Brain pericyte (primary cell): ENCODE measurements around the gene ASNS.

Experiments
- DNase-seq: peaks from one replicate; pipeline ENCODE4 v3.0.0-alpha.2; 2012; ENCODE audit warnings: low read depth, low spot score

Gene ASNS

DNA sequence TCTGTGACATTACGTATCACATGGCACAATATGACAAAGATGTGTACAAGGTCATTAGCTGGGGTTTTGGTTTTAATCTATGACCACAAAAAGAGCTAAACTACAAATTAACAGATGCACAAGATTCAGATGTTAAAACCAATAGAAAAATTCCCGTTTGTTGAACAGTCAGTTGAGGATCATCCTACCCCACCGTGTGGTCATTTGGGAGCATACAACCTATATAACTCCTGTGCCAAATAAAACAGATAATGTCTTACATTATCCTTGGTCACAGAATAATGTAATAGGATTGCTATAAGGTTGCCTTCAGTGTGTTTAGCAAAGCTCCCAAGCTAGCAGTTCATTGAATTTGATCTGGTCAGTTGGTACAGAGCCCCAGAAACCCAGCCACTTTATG is 28.2 kb downstream of the ASNS start:
- no peak for DNase-seq

DNA sequence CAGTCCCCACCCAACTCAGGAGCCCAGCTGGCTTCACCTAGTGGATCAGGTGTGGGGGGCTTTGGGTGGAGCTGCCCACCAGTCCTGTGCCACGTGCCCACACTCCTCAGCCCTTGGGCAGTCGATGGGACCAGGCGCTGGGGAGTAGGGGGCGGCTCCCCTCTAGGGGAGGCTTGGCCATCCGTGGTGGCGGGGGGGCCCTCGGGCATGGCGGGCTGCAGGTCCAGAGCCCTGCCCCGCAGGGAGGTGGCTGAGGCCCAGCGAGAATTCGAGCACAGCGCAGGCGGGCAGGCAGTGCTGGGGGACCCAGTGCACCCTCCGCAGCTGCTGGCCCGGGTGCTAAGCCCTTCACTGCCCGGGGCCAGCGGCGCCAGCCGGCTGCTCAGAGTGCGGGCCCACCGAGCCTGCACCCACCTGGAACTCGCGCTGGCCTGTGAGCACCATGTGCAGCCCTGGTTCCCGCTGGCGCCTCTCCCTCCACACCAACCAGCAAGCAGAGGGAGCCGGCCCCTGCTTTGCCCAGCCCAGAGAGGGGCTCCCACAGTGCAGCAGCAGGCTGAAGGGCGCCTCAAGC is 29.3 kb downstream of the ASNS start:
- DNase-seq: no peak

DNA sequence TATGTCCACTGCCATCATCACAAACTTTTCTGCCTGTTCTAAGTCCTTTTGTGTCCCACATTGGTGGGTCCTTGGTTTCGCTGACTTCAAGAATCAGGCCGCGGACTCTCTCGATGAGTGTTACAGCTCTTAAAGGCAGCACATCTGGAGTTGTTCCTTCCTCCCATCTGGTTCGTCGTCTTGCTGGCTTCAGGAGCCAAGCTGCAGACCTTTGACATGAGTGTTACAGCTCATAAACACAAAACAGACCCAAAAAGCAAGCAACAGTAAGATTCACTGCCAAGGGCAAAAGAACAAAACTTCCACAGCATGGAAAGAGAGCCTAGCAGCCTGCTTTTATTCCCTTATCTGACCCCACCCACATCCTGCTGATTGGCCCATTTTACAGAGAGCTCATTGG is 30.2 kb downstream of the ASNS start:
- DNase-seq: no peak

DNA sequence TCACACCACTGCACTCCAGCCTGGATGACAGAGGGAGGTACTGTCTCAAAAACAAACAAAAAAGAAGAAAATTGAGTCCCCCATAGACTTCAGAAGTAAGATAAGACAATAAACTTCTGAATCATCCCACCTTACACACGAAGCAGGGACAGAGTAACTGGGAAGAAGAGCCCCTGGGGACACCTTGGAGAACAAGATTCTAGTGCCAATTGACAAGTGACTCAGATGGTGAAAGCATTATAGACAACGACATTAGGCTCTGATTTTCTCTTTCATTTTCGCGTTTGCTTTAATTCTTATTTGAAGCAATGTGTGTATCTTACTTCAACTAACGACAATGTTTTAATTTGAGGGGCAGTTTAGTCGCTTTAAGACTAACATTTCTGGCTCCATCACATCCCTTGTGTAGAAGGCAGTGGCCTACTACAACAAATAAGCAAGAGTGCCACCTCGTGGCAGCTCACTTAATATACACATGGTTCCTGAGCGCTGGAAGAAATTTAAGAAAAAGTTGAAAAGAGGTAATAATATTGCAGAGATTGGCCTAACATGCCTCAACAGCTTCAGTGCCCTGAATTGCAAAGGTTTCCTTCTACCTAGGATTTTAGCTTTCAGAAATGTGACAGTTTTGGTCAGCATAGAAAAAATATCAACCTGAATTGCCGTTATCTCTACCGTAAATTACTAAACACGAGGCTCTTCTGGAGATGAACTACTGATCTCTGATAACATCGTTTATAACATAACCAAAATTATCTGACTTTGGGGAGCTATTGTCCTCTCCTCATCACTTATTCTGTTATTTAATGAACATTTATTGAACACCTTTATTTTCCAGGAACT is 36.7 kb downstream of the ASNS start:
- no peak for DNase-seq

DNA sequence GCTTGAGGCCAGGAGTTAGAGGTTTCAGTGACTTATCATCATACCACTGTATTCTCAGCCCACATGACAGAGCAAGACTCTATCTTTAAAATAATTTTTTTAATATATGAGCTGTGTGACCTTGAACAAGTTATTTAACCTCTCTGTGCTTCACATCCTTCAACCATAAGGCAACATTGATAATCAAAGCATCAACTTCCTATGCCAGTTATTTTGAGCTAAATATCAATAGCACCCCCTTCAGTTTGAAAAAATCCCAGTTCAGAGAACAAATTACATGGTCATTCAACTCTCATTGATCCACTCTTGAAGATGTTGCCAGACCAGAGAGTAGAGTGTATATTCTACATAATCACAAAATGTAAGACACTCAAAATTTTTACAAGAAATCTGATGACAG is 53.0 kb downstream of the ASNS start:
- DNase-seq: no peak

DNA sequence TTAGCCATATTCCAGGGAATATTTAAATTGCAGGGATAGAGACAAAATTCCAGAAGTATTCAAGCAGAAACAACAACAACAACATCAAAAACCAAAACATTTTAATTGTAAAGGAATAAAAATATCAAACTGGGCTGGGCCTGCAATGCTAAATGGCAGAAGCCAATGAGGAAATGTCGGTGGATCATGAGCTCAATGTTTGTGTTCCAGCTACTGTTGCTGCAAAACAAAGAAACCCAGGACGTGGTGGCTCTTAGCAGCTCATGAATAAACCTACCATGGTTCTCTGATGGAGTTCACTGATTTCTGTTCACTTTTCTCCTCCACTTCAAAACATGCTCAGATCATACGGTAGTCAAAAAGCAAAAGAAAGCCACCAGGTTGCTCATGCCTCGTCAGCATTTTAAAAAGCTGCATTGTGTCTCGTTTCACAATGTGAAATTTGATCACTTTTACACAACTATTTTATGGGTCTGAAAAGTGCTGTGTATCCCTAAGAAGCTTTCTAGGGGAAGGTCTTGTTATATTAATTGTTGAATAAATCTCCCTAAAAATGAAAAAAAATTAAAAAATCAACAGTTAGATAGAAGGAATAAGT is 54.0 kb downstream of the ASNS start:
- DNase-seq: no peak
